Amniotic stem cell (primary cell): ENCODE results near the gene HOXA9.

Experiments used
- DNase-seq: peaks from one replicate; lab custom pipeline; 2025; lab: John Stamatoyannopoulos, UW

Gene HOXA9

GRCh38 chr7:27126596-27127327 is 38.6 kb downstream of the HOXA9 start:
- no peak for DNase-seq

- DNase-seq: no peak
Measured at GRCh38 chr7:27125986-27126394, 39.3 kb downstream of the HOXA9 start.

GRCh38 chr7:27124902-27125689 is 40.2 kb downstream of the HOXA9 start:
- DNase-seq: no peak

- DNase-seq: no peak
Measured at GRCh38 chr7:27124096-27124901, 41.0 kb downstream of the HOXA9 start.

GRCh38 chr7:27123477-27124053 is 41.8 kb downstream of the HOXA9 start:
- DNase-seq: no peak

- DNase-seq: no peak
Measured at GRCh38 chr7:27123007-27123476, 42.3 kb downstream of the HOXA9 start.

- no peak for DNase-seq
Measured at GRCh38 chr7:27122077-27122910, 43.0 kb downstream of the HOXA9 start.

- no peak for DNase-seq
Measured at GRCh38 chr7:27121684-27122076, 43.7 kb downstream of the HOXA9 start.

GRCh38 chr7:27119412-27119911 is 45.9 kb downstream of the HOXA9 start:
- no peak for DNase-seq

- DNase-seq: no peak
Measured at GRCh38 chr7:27118580-27118979, 46.8 kb downstream of the HOXA9 start.

GRCh38 chr7:27117887-27118491 is 47.3 kb downstream of the HOXA9 start:
- no peak for DNase-seq

GRCh38 chr7:27116962-27117886 is 48.1 kb downstream of the HOXA9 start:
- DNase-seq: no peak

- no peak for DNase-seq
Measured at GRCh38 chr7:27116031-27116961, 49.0 kb downstream of the HOXA9 start.

GRCh38 chr7:27115221-27116026 is 49.9 kb downstream of the HOXA9 start:
- DNase-seq: no peak

- DNase-seq: no peak
Measured at GRCh38 chr7:27114881-27115220, 50.5 kb downstream of the HOXA9 start.

- no peak for DNase-seq
Measured at GRCh38 chr7:27113991-27114769, 51.2 kb downstream of the HOXA9 start.
